RWPE2 (cell line): ENCODE data around the gene DENND1A.
"Not testable (repeated sequence)": the region's sequence is repeated elsewhere in the genome, so short reads cannot be mapped to it uniquely, and the experiment has no call there.

ENCODE experiments used
- ATAC-seq: fragments of 200-7000 bp; cut with Tn5 transposase; 3 replicates; pipeline ENCODE4 v1.9.1; 2021; ENCODE audit warnings: low read depth
- DNase-seq: peaks from one replicate; pipeline ENCODE4 v3.0.0-alpha.2; 2020; ENCODE audit warnings: low spot score
- H3K27ac ChIP-seq: fragments of 450-650 bp; 2 replicates; pipeline ENCODE4 v1.5.1; 2017; ENCODE audit warnings: mild to moderate bottlenecking; ENCODE audit not compliant: poor library complexity, severe bottlenecking
- H3K27me3 ChIP-seq: fragments of 250-450 bp; sonication (Bioruptor Pico); 2 replicates; pipeline ENCODE4 v1.5.1; 2021; ENCODE audit warnings: mild to moderate bottlenecking, moderate library complexity; ENCODE audit not compliant: insufficient read depth, poor library complexity, severe bottlenecking
- H3K36me3 ChIP-seq: fragments of 250-450 bp; sonication (Bioruptor Pico); 2 replicates; pipeline ENCODE4 v1.5.1; 2020; ENCODE audit warnings: low read depth, mild to moderate bottlenecking, moderate library complexity
- H3K4me1 ChIP-seq: fragments of 250-450 bp; sonication (Bioruptor Pico); 2 replicates; pipeline ENCODE4 v1.5.1; 2021; ENCODE audit warnings: mild to moderate bottlenecking, moderate library complexity; ENCODE audit not compliant: insufficient read depth, poor library complexity, severe bottlenecking
- H3K4me3 ChIP-seq: fragments of 250-450 bp; sonication (Bioruptor Pico); 2 replicates; pipeline ENCODE4 v1.5.1; 2021; ENCODE audit warnings: mild to moderate bottlenecking, moderate library complexity; ENCODE audit not compliant: severe bottlenecking
- H3K9me3 ChIP-seq: fragments of 250-450 bp; sonication (Bioruptor Pico); 2 replicates; pipeline ENCODE4 v1.5.1; 2021; ENCODE audit warnings: mild to moderate bottlenecking, moderate library complexity; ENCODE audit not compliant: severe bottlenecking
- CTCF ChIP-seq: fragments of 450-650 bp; IDR thresholded peaks from one replicate; pipeline ENCODE4 v1.5.1; 2017; ENCODE audit warnings: mild to moderate bottlenecking, moderate library complexity; ENCODE audit not compliant: poor library complexity, severe bottlenecking

Gene DENND1A

GRCh38 chr9:123637945-123638634, 291.8 kb downstream of the DENND1A start:
- DNase-seq (no peak), ATAC-seq (no peak)
- TF ChIP-seq CTCF: no peak
- Histone ChIP-seq H3K9me3 (no peaks in the 10 kb centered on the region), H3K4me1 (no peaks in the 10 kb centered on the region), H3K27me3 (no peaks in the 10 kb centered on the region), H3K27ac (no peak overlapping the region), H3K36me3 (no peaks in the 10 kb centered on the region), H3K4me3 (no peak overlapping the region)

- Histone ChIP-seq H3K4me1 (no peaks in the 10 kb centered on the region), H3K27me3 (no peaks in the 10 kb centered on the region), H3K9me3 (no peaks in the 10 kb centered on the region), H3K36me3 (no peaks in the 10 kb centered on the region), H3K27ac (no peak overlapping the region), H3K4me3 (no peak overlapping the region)
- TF ChIP-seq CTCF: no peak
- DNase-seq (no peak), ATAC-seq (no peak)
Observed at GRCh38 chr9:123637606-123637944, 292.4 kb downstream of the DENND1A start.

GRCh38 chr9:123636805-123637204, 293.1 kb downstream of the DENND1A start:
- DNase-seq, H3K4me3 ChIP-seq, ATAC-seq, H3K9me3 ChIP-seq, H3K4me1 ChIP-seq, H3K27ac ChIP-seq, H3K36me3 ChIP-seq, H3K27me3 ChIP-seq: not testable (repeated sequence)

- no peak overlapping the region for H3K27ac ChIP-seq
Observed at GRCh38 chr9:123631862-123632261, 298.1 kb downstream of the DENND1A start.

GRCh38 chr9:123630233-123630632, 299.7 kb downstream of the DENND1A start:
- ATAC-seq (no peak), DNase-seq (no peak)
- Histone ChIP-seq H3K27me3 (no peaks in the 10 kb centered on the region), H3K4me1 (no peaks in the 10 kb centered on the region), H3K4me3 (no peak overlapping the region), H3K9me3 (no peaks in the 10 kb centered on the region), H3K36me3 (no peaks in the 10 kb centered on the region), H3K27ac (no peak overlapping the region)
- no peak for TF ChIP-seq CTCF

More at GRCh38 chr9:123631862-123632261, 298.1 kb downstream of the DENND1A start:
- Histone ChIP-seq H3K9me3 (no peaks in the 10 kb centered on the region), H3K27me3 (no peaks in the 10 kb centered on the region), H3K36me3 (no peaks in the 10 kb centered on the region), H3K4me1 (no peaks in the 10 kb centered on the region), H3K4me3 (no peak overlapping the region)
- ATAC-seq (no peak), DNase-seq (no peak)
- no peak for TF ChIP-seq CTCF
